Kidney epithelial cell (primary cell): Measurements from ENCODE around the gene CCL18. TPM values are rescaled to one million over a fixed set of nuclear protein-coding genes. Genes with fewer than 3 reads are reported as not detected.
"Not testable (repeated sequence)": the region's sequence is repeated elsewhere in the genome, so short reads cannot be mapped to it uniquely, and the experiment has no call there.

Experiments
- DNase-seq: peaks from one replicate; pipeline ENCODE4 v3.0.0-alpha.2; 2010; ENCODE audit warnings: low read depth
- H3K27me3 ChIP-seq: 2 replicates; pipeline ENCODE4 v1.6.0; 2011; ENCODE audit warnings: low read length; ENCODE audit not compliant: control insufficient read depth, insufficient read depth
- H3K36me3 ChIP-seq: 2 replicates; pipeline ENCODE4 v1.5.1; 2011; ENCODE audit warnings: low read length; ENCODE audit not compliant: control insufficient read depth, insufficient read depth
- H3K4me3 ChIP-seq: 2 replicates; pipeline ENCODE4 v1.5.1; 2011; ENCODE audit warnings: low read depth, mild to moderate bottlenecking, control low read depth, low read length
- total RNA-seq: library from RNA; depleted of rRNA; stranded (reverse); fragments of >200 nt; gene quantifications from 2 replicates; pipeline ENCODE4 v1.2.3, GENCODE V29; 2015
- TF ChIP-seq, protein P1 (sequence below): IDR thresholded peaks from 2 replicates; pipeline ENCODE4 v1.5.1; 2011; ENCODE audit warnings: mild to moderate bottlenecking, moderate library complexity, low read length, control low read depth, inconsistent platforms; ENCODE audit not compliant: insufficient read depth, poor library complexity, severe bottlenecking

CCL18 gene
- total RNA-seq, 1 donor from 2014 or later = not detected

DNA sequence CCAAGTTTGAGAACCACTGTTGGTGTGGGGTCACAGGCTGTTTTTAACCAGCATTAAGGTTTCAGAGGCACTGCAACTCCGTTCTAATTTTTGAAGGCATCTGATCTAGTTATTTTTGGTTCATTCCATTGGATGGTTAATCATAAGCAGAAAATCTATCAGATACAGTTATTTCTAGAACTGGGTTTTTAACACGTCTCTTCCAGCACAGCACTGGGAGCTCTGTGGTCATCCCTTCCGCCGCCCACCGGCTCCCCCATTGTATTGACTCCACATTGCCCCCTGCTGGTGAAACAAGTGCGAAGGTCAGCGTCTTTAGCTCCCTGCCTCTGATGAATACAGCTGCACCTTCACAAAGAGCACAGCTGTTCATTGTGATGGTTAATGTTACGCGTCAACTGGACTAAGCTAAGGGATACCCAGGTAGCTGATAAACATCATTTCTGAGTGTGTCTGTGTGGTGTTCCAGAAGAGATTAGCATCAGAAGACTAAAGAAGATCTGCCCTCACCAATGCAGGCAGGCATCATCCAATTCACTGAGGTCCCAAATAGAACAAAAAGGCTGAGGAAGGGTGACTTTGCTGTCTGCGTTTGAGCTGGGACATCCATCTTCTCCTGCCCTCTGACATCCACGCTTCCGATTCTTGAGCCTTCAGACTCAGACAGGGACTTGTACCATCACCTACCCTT lies 8.5 kb downstream of the CCL18 start:
- H3K36me3 ChIP-seq = no peaks in the 10 kb centered on the region
- no peaks in the 10 kb centered on the region for H3K27me3 ChIP-seq
- TF ChIP-seq, protein P1, sequence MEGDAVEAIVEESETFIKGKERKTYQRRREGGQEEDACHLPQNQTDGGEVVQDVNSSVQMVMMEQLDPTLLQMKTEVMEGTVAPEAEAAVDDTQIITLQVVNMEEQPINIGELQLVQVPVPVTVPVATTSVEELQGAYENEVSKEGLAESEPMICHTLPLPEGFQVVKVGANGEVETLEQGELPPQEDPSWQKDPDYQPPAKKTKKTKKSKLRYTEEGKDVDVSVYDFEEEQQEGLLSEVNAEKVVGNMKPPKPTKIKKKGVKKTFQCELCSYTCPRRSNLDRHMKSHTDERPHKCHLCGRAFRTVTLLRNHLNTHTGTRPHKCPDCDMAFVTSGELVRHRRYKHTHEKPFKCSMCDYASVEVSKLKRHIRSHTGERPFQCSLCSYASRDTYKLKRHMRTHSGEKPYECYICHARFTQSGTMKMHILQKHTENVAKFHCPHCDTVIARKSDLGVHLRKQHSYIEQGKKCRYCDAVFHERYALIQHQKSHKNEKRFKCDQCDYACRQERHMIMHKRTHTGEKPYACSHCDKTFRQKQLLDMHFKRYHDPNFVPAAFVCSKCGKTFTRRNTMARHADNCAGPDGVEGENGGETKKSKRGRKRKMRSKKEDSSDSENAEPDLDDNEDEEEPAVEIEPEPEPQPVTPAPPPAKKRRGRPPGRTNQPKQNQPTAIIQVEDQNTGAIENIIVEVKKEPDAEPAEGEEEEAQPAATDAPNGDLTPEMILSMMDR = peak; percentile 64
- DNase-seq = no peak
- no peak overlapping the region for H3K4me3 ChIP-seq

DNA sequence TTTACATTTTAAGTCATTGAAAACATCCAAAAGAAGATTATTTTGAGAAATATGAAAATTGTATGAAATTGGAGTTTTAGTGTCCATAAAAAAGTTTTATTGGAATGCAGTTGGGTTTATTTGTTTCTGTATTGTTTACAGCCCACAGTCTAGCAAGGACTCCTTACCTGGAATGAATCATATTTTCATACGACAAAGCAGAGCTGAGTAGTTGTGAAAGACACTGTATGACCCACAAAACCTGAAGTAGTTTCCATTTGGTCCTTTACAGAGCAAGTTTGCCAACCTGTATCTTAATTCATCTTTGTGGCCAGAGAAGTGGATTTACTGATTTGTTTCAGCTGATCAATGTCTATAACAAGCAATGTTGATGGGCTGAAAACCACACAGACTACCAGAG lies 10.3 kb downstream of the CCL18 start:
- Histone ChIP-seq H3K4me3 (no peak overlapping the region), H3K36me3 (no peaks in the 10 kb centered on the region), H3K27me3 (no peaks in the 10 kb centered on the region)
- TF ChIP-seq, protein P1 = no peak
- DNase-seq = no peak

DNA sequence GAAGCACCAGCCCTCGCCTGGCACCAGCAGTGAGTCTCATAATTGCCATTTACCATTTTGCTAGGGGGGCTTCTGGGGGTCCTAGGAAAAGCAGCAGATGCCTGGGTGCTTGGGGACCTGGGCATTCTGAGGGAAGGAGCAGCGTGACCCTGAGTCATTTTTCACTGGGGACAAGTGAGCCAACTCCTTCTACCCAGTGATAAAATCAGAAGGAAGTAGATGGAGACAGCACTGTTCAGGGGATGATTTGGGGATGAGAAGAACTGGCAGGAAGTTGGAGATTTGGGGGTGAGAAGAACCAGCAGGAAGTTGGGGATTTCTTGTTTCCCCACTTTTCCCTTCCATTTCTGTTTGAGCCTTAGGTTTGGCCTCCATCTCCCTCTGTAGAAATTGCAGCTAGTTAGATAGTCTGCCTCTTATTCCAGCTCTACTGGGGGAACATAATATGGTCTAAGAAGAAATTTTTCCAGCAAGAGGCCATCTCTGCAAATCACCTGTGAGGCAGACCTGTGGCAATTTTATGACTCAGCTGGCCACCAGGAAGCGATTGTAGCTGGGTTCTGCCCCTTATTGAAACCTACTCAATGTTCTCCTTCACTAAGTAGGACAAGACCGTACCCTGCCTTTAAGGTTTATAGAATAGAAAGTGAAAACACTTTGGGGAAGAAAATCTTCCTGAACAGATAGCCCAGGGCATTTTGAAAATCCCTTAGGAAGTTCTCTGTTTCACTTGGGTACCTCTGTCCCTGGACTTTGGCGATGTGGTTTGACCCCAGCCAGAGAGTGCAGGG lies 17.8 kb downstream of the CCL18 start:
- not testable (repeated sequence) for H3K4me3 ChIP-seq, H3K27me3 ChIP-seq, DNase-seq, H3K36me3 ChIP-seq

DNA sequence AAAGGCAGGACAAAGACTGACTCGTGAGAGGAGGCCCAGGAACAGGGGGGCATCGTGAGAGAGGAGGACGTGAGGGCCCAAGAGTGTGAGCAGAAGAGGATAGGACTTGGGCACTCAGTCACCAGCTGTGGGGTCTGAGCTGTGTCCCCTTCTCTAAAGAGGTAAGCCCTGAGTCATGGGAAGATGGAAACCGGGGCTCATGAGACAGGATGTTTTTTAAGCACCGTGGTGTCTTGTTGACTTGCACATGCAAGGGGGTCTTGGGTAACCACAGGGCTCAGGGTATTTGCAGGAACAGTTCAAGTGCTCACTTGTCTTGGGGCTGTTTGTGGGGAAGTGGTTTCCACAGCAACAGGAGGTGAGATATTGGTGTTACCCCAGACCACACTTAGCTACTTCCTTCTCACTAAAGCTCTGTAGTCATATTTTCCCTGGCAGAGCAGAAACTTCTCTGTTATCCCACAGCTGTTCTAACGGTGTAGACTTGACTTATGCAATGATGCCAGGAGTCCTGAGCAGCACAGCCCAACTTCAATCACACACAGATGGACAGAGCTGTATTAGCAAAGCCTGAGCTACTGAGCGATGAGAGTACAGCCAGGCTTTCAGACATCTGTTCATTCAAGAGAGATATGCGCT lies 18.5 kb downstream of the CCL18 start:
- not testable (repeated sequence) for DNase-seq, H3K36me3 ChIP-seq, H3K4me3 ChIP-seq, H3K27me3 ChIP-seq

DNA sequence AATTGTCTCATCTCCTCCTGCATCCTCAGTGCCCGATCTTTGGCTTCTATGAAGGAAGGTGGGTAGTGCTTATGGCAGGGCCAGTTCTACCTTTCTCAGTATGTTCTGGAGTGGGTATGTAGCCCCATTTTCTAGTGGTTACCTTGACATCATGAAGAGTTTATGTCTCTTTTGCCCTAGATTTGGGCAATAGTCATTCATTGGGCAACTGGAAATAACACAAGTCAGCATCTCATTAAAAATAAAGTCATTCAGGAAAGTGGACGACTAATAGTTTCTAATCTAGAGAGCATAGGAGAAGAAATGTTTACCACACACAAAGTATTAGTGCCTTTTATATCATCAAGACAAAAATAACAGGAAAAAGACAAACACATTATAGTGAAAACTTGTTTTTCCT lies 19.6 kb downstream of the CCL18 start:
- H3K27me3 ChIP-seq, H3K36me3 ChIP-seq, H3K4me3 ChIP-seq, DNase-seq: not testable (repeated sequence)

DNA sequence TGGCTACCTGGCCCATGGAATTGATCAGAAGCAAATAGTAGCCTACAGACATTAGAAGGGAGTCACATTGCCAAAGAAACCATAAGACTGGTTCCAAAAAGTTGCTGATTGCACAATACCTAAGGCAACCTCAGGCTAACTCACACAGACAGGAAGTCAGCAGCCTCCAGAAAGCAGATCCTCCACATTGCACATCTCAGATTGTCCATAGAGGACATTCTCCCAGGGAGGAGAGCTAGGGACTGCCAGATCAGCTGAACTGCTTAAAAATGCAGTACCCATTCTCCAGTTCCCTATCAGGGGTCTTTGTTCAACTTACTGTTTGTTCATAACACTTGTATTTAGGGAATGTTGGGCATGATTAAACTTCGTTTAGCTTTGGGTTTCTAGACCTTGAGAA lies 21.7 kb downstream of the CCL18 start:
- Histone ChIP-seq H3K4me3 (no peak overlapping the region), H3K36me3 (no peaks in the 10 kb centered on the region), H3K27me3 (no peaks in the 10 kb centered on the region)
- TF ChIP-seq, protein P1 = no peak
- no peak for DNase-seq

DNA sequence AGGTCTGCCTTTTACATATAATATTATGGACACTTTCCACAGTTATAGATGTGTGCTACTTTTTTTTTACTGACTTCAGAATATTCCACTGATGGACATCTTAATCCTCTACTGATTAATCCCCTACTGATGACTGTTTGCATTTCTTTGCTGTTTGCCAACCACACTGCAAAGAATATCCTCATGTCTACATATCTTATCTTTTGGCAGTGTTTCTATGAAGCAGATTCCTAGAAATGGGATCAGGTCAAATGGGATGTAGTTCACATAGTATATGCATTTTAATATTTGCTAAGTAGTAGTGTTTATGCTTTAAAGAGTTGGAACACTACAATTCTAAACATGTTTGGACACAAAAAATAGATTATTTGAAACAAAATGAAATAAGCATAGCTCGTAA lies 22.7 kb downstream of the CCL18 start:
- TF ChIP-seq, protein P1 = no peak
- no peak overlapping the region for H3K4me3 ChIP-seq
- no peaks in the 10 kb centered on the region for H3K27me3 ChIP-seq
- DNase-seq = no peak
- H3K36me3 ChIP-seq = no peaks in the 10 kb centered on the region

DNA sequence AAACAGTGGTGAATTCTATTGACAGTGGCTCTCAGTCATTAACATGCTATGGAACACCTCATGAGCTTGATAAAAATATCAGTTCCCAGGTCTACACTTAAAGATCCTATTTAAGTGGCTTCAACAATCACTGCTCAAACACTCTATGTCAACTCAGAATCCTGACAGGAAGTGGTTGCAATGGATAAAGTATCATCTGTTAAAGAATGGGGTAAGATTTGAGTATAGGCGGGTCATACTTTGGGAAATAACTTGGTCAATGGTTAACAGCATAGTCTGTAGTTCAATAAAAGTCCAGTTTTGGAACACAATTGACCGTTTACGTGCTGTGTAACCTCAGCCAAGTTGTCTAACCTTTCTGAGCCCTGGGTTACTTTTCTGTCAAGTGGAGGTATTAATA lies 23.4 kb downstream of the CCL18 start:
- not testable (repeated sequence) for H3K27me3 ChIP-seq, H3K36me3 ChIP-seq, DNase-seq, H3K4me3 ChIP-seq

DNA sequence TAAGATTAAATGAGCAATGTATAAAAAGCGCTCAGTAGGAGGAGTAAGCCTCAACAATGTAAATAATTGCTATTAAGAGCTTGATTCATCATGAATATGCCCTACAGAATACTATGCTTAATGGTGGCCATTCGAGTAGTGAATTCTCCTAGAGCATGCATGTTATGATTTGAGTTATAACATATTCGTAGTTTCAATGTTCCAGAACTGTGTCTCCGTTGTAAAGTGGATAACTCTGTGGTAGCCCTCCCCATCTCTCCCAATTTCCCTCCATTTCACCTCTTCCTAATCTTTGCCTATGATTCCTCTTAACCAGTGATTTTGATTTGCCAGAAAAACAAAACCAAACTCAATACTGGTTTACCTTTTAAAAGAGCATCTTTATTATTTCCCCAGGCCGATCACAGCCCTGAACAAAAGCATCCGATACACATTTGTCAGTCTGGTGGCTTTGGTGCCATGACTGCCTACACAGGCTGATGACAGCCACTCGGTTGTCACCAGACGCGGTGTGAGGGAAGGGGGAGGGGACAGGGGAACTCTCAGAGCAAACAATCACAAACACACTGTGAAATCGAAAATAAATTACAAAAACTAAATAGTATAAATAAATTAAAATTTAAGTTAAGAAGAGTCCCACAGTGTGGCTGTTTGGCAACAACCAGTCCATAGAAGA lies 24.0 kb downstream of the CCL18 start:
- H3K4me3 ChIP-seq, H3K27me3 ChIP-seq, H3K36me3 ChIP-seq, DNase-seq: not testable (repeated sequence)
